ES-I3 (cell line): ENCODE measurements around the gene TSSK2.

Experiments
- H3K36me3 ChIP-seq: 2 replicates; pipeline ENCODE4 v1.6.1; 2013; ENCODE audit warnings: mild to moderate bottlenecking, low read length, control low read depth, moderate library complexity; ENCODE audit not compliant: insufficient read depth
- H3K4me1 ChIP-seq: 2 replicates; pipeline ENCODE4 v1.6.1; 2013; ENCODE audit warnings: mild to moderate bottlenecking, control low read depth, low read length; ENCODE audit not compliant: insufficient read depth
- H3K9ac ChIP-seq: 2 replicates; pipeline ENCODE4 v1.6.1; 2013; ENCODE audit warnings: low read depth, mild to moderate bottlenecking, low read length, moderate library complexity
- H3K9me3 ChIP-seq: 2 replicates; pipeline ENCODE4 v1.6.1; 2013; ENCODE audit warnings: mild to moderate bottlenecking, low read length, moderate library complexity; ENCODE audit not compliant: control insufficient read depth, insufficient read depth

Gene TSSK2

GRCh38 chr22:19137384-19138216 is 6.5 kb downstream of the TSSK2 start:
- Histone ChIP-seq H3K36me3 (peaks cover 19% of the 10 kb centered on the region), H3K4me1 (no peaks in the 10 kb centered on the region), H3K9ac (no peak overlapping the region), H3K9me3 (no peaks in the 10 kb centered on the region)

GRCh38 chr22:19138217-19139000 is 7.3 kb downstream of the TSSK2 start:
- Histone ChIP-seq H3K36me3 (peaks cover 19% of the 10 kb centered on the region), H3K4me1 (no peaks in the 10 kb centered on the region), H3K9me3 (no peaks in the 10 kb centered on the region), H3K9ac (no peak overlapping the region)

GRCh38 chr22:19139001-19139356 is 7.9 kb downstream of the TSSK2 start:
- Histone ChIP-seq H3K9ac (no peak overlapping the region), H3K36me3 (peaks cover 19% of the 10 kb centered on the region), H3K9me3 (no peaks in the 10 kb centered on the region), H3K4me1 (no peaks in the 10 kb centered on the region)

GRCh38 chr22:19139974-19140373 is 8.9 kb downstream of the TSSK2 start:
- no peak overlapping the region for H3K9ac ChIP-seq
- H3K36me3 ChIP-seq: peaks cover 13% of the 10 kb centered on the region
- no peaks in the 10 kb centered on the region for H3K9me3 ChIP-seq

GRCh38 chr22:19142394-19142793 is 11.3 kb downstream of the TSSK2 start:
- Histone ChIP-seq H3K36me3 (peaks cover 11% of the 10 kb centered on the region), H3K4me1 (no peaks in the 10 kb centered on the region; the same call in 1 of the 2 replicates), H3K9me3 (no peaks in the 10 kb centered on the region), H3K9ac (no peak overlapping the region)

More at GRCh38 chr22:19139974-19140373, 8.9 kb downstream of the TSSK2 start:
- H3K4me1 ChIP-seq: no peaks in the 10 kb centered on the region

- peaks cover 11% of the 10 kb centered on the region for H3K36me3 ChIP-seq
- H3K9me3 ChIP-seq: no peaks in the 10 kb centered on the region
- no peaks in the 10 kb centered on the region; the same call in 1 of the 2 replicates for H3K4me1 ChIP-seq
- no peak overlapping the region for H3K9ac ChIP-seq
These were observed 12.1 kb downstream of the TSSK2 start for GRCh38 chr22:19143212-19143611.

GRCh38 chr22:19143967-19144400 is 12.9 kb downstream of the TSSK2 start:
- Histone ChIP-seq H3K4me1 (no peaks in the 10 kb centered on the region; the same call in 1 of the 2 replicates), H3K9ac (peak overlapping the region; percentile 89), H3K36me3 (peaks cover 11% of the 10 kb centered on the region), H3K9me3 (no peaks in the 10 kb centered on the region)

- H3K9ac ChIP-seq: no peak overlapping the region
- H3K9me3 ChIP-seq: no peaks in the 10 kb centered on the region
- H3K36me3 ChIP-seq: no peaks in the 10 kb centered on the region; the same call in 1 of the 2 replicates
- H3K4me1 ChIP-seq: no peaks in the 10 kb centered on the region; the same call in 1 of the 2 replicates
These were observed 15.3 kb downstream of the TSSK2 start for GRCh38 chr22:19146215-19146968.

- Histone ChIP-seq H3K4me1 (no peaks in the 10 kb centered on the region; the same call in 1 of the 2 replicates), H3K36me3 (no peaks in the 10 kb centered on the region; the same call in 1 of the 2 replicates), H3K9ac (no peak overlapping the region), H3K9me3 (no peaks in the 10 kb centered on the region)
These were observed 16.2 kb downstream of the TSSK2 start for GRCh38 chr22:19147195-19147780.

GRCh38 chr22:19148417-19149046 is 17.4 kb downstream of the TSSK2 start:
- no peaks in the 10 kb centered on the region for H3K9me3 ChIP-seq
- peak overlapping the region; percentile 47; the same call in 1 of the 2 replicates for H3K9ac ChIP-seq
- H3K4me1 ChIP-seq: no peaks in the 10 kb centered on the region; the same call in 1 of the 2 replicates
- no peaks in the 10 kb centered on the region for H3K36me3 ChIP-seq

GRCh38 chr22:19149047-19149883 is 18.2 kb downstream of the TSSK2 start:
- H3K9ac ChIP-seq: peak overlapping the region; percentile 47
- H3K36me3 ChIP-seq: no peaks in the 10 kb centered on the region
- H3K9me3 ChIP-seq: no peaks in the 10 kb centered on the region

GRCh38 chr22:19149991-19150390 is 18.9 kb downstream of the TSSK2 start, which contains the start of gene GSC2:
Gene GSC2, minus strand, starts transcription at chr22:19150292. Its CDS starts 9 bp downstream, at chr22:19150283.
- no peaks in the 10 kb centered on the region for H3K9me3 ChIP-seq
- H3K4me1 ChIP-seq: no peaks in the 10 kb centered on the region; the same call in 1 of the 2 replicates
- H3K9ac ChIP-seq: peak within 1 kb of the TSS; percentile 47
- H3K36me3 ChIP-seq: no peaks in the 10 kb centered on the region

More at GRCh38 chr22:19149047-19149883, 18.2 kb downstream of the TSSK2 start:
- H3K4me1 ChIP-seq: no peaks in the 10 kb centered on the region; the same call in 1 of the 2 replicates
